NCI-H1105 (cell line): Measurements from ENCODE around the gene CCDC40.
"Not testable (repeated sequence)": the region's sequence is repeated elsewhere in the genome, so short reads cannot be mapped to it uniquely, and the experiment has no call there.

Experiments used
- DNase-seq: peaks from one replicate; lab custom pipeline; 2025; lab: John Stamatoyannopoulos, UW

Gene CCDC40

GRCh38 chr17:80045703-80046102 lies 9.3 kb downstream of the CCDC40 start:
- DNase-seq, result peak; percentile 53

- DNase-seq, result not testable (repeated sequence)
These were observed 10.3 kb downstream of the CCDC40 start for GRCh38 chr17:80046709-80047108.

GRCh38 chr17:80047176-80047575 lies 10.7 kb downstream of the CCDC40 start:
- peak; percentile 66 for DNase-seq

- no peak for DNase-seq
These were observed 13.5 kb downstream of the CCDC40 start for GRCh38 chr17:80049986-80050385.

- DNase-seq, result no peak
These were observed 14.3 kb downstream of the CCDC40 start for GRCh38 chr17:80050706-80051105.

- no peak for DNase-seq
These were observed 15.2 kb downstream of the CCDC40 start for GRCh38 chr17:80051681-80052080.

GRCh38 chr17:80053102-80053501 lies 16.7 kb downstream of the CCDC40 start:
- DNase-seq, result no peak

- DNase-seq, result no peak
These were observed 19.2 kb downstream of the CCDC40 start for GRCh38 chr17:80055597-80055996.

GRCh38 chr17:80058311-80058955 lies 22.0 kb downstream of the CCDC40 start:
- DNase-seq, result no peak

- DNase-seq, result no peak
These were observed 24.2 kb downstream of the CCDC40 start for GRCh38 chr17:80060644-80061043.

- no peak for DNase-seq
These were observed 25.0 kb downstream of the CCDC40 start for GRCh38 chr17:80061421-80061820.

- DNase-seq, result no peak
These were observed 27.6 kb downstream of the CCDC40 start for GRCh38 chr17:80063830-80064585.

- no peak for DNase-seq
These were observed 28.3 kb downstream of the CCDC40 start for GRCh38 chr17:80064696-80065095.

- no peak for DNase-seq
These were observed 29.2 kb downstream of the CCDC40 start for GRCh38 chr17:80065478-80066170.

- DNase-seq, result no peak
These were observed 31.0 kb downstream of the CCDC40 start for GRCh38 chr17:80067393-80067986.

- DNase-seq, result no peak
These were observed 32.1 kb downstream of the CCDC40 start for GRCh38 chr17:80068301-80069222.

GRCh38 chr17:80070375-80071115 lies 34.1 kb downstream of the CCDC40 start:
- DNase-seq, result no peak

- no peak for DNase-seq
These were observed 34.8 kb downstream of the CCDC40 start for GRCh38 chr17:80071116-80071841.

- DNase-seq, result no peak
These were observed 36.0 kb downstream of the CCDC40 start for GRCh38 chr17:80072410-80072809.

- no peak for DNase-seq
These were observed 43.6 kb downstream of the CCDC40 start for GRCh38 chr17:80080081-80080480.
